HG02870 (cell line): ENCODE measurements around the gene LRRC47.
"Not testable (repeated sequence)": the region's sequence is repeated elsewhere in the genome, so short reads cannot be mapped to it uniquely, and the experiment has no call there.

ENCODE experiments used
- ATAC-seq: cut with Tn5 transposase; IDR thresholded peaks from one replicate; pipeline ENCODE4 v1.9.1; 2021; ENCODE audit warnings: mild to moderate bottlenecking, moderate library complexity; ENCODE audit not compliant: unreplicated experiment

LRRC47 gene

GRCh38 chr1:3748316-3748900 lies 47.9 kb downstream of the LRRC47 start:
- ATAC-seq, result not testable (repeated sequence)

DNA sequence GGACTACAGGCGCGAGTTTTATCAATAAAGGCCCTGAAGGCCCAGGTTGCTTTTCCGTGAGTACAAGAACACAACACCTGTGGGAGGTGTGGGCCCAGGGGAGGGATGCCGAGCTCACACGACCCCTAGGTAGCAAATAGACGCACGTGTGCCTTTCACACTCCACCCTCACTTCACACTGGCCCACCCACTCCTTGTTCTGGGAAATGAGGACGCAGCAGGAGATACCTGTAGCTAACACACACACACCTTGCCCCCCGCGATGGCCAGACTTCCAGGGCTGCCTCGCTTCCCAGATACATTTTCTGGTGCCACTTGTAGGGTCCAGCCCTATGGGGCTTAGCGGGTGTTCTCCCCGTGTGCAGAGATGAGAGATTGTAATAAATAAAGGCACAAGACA lies 48.4 kb downstream of the LRRC47 start:
- ATAC-seq, result no peak

DNA sequence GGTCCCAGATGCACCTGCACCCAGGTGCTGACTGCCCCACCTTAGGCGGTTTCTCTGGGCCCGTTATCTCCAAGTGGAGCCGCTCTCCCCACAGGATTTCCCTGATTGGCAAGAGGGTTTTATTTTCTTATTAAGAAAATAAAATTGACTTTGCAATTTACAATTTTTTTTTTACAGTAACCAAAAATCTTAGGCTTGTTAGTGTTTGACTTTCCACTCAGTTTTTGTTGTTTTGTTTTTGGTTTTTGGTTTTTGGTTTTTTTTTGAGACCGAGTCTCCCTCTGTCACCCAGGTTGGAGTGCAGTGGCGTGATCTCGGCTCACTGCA lies 48.8 kb downstream of the LRRC47 start:
- no peak for ATAC-seq

GRCh38 chr1:3746830-3747521 lies 49.3 kb downstream of the LRRC47 start:
- ATAC-seq, result peak; percentile 70

DNA sequence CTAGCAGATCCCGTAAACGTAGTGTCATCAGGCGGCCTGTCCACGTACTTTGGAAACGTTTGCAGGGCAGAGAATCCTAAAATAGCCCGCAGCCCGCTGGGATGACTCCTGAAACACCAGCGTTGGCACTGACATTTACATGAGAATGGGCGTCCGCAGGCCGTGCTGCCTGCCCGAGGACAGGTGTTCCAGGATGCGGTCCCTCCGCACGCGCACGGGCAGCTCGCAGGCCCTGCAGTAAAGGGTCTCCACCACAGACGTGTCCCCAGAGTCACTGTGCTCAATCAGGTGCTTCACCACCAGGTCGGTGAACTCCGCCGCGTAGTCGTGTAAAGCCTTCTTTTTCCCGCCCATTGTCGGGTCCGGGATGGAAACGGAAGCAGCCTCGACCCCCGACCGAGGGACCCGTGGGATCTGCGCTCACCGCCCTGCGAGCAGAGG lies 49.9 kb downstream of the LRRC47 start:
- ATAC-seq, result no peak

DNA sequence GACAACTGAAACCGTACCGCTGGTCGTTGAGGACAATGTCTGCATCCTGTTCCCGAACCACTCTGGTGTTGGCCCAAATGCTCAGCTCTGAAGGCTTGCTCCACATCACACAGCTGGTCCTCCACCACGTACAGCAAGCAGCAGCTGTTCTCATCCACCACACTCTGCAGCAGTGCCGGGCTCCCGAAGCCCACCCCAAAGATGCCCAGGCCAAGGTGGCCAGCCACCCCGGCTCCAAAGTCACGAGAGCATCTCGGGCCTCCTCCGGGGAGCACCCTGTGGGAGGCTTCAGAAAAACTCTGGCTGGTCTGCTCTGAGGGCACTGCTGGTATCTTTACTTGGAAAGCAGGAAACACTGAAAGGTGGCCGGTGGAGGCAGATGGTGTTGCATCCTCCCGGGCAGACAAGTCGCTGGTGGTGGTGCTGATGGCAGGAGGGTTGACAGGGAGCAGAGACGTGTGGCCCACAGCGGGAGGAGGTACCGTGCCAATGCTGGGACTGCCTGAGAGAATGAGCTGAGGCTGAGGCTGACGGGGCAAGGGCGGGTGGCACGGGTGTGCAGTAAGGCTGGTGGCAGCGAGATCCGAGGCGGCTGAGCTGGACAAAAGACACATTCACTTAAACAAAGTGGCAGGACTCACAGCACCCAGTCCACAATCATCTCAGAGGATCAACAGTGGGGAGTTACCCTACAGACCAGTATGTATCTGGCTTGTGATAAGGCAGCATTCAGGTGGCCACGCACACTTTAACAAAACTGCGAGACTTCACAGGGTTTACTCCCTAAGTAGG lies 50.5 kb downstream of the LRRC47 start:
- ATAC-seq, result no peak

DNA sequence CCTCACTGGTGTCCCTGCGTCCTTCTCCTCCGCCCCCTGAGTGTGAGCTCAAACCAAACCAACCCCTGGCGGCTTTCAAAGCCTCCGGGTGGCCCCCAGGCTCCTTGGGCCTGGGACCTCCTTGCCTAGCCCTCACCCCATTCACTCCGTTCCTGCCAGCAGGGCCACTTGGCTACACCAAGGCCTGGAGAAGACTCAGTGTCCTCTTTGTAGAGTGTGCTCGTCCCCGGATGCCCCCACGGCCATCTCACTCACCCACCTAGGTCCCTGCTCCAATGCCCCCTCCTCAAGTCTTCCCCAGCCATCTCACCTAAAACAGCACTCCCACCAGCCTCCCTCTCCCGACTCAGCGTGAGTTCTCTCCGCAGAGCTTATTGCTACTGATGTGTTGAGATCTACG lies 51.2 kb downstream of the LRRC47 start:
- no peak for ATAC-seq

DNA sequence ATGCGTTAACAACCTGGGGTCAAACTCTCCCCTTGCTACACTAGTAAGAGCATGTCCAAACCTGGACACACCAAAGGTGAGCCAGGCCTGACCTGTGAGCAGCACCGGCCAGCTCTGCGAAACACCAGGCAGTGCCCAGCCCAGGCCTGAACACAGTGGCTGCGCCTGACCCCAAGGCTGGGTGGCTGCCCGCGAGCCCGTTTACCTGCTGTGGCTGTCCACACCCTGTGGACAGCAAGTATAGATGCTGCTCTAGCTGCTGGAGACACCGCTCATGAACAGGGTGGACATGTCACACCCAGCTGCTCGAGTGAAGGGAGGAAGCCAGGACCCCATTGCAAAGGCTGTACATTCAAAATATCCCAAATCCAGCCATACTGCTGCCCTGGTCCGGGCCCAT lies 51.7 kb downstream of the LRRC47 start:
- no peak for ATAC-seq

DNA sequence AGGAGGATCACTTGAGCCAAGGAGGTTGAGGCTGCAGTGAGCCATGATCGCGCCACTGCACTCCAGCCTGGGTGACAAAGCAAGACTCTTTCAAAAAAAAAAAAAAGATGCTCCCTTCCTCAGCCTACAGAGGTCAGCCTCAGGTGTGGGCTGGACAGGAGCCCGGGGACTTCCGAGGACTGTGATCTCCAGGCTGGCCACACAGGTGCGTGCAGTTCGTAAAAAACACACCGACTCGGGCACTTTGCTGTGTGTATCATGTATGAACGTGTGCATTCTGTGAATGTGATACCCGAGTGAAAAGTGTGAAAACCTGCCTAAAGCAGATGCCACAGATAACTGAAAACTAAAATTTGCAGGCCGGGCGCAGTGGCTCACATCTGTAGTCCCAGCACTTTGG lies 52.5 kb downstream of the LRRC47 start:
- no peak for ATAC-seq

DNA sequence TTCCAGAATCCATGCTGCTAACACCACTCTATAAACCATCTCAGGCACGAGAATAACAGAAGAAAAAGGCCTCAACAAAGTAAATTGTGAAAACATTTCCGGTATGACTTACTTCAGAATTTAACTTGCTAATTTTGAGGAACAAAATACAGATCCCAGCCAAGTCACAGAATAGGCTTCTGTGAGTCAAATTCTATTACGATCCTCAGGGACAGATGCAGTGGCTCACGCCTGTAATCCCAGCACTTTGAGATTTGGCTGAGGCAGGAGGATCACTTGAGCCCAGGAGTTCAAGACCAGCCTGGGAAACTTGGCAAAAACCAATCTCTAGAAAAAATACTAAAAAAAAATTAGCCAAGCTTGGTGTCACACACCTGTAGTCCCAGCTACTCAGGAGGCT lies 52.9 kb downstream of the LRRC47 start:
- ATAC-seq, result no peak

DNA sequence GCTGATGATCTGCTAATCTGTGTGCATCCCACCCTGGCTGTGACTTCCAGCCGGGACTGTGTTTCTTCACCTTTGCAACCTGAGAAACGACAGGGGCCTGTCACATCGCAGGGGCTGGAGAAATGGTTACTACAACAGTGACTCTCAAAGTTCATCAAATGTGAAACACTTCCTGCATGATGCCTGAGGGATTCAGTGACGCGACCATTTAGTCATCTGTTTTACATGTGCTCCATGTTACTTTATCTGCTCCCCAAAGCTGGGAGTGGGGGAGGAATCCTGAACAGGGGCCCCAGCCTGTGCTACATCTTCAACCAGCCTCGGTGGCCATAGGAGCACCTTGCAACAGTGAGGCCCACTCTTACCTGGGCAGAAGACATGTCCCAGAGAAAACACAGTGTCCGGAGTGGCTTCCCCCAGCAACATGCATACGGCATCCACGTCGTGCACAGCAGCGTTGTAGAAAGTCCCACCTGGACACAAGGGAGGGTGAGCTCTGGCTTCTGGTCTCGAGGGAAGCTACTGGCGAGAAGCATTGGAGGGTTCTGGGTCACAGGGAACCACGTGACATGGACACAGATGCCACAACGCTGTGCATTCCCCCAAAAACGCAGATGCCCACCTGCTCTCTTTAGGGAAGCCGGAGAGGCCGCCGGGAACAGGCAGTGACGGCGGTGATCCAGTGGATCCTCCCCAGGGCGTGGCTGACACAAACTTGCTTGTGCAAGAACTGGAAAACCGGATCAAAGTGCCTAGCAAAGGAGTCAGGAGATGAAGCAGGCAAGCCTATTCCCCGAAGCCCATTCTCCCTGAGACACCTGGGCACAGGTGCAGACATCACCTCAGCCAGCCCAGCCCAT lies 53.6 kb downstream of the LRRC47 start:
- ATAC-seq, result no peak

GRCh38 chr1:3741566-3742438 lies 54.5 kb downstream of the LRRC47 start:
- no peak for ATAC-seq

- ATAC-seq, result no peak
These were observed 55.5 kb downstream of the LRRC47 start for GRCh38 chr1:3740752-3741151.

- no peak for ATAC-seq
These were observed 56.3 kb downstream of the LRRC47 start for GRCh38 chr1:3740042-3740441.

DNA sequence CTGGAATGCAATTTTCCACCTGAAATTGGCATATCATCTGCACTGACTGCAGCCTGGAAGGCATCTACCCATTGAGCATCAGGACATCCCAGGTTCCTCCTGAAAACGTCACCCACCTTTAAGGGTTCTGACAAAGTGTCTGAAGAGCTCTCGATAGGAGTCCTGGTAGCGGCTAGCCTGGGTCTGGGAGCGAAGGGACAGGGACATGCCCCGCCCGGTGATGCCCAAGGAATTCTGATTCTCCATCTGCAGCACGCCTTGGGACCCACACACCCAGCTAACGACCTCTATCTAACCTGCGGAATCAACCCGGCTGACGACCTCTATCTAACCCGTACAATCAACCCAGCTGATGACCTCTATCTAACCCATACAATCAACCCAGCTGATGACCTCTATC lies 57.4 kb downstream of the LRRC47 start:
- ATAC-seq, result no peak

- ATAC-seq, result no peak
These were observed 59.6 kb downstream of the LRRC47 start for GRCh38 chr1:3736708-3737107.

DNA sequence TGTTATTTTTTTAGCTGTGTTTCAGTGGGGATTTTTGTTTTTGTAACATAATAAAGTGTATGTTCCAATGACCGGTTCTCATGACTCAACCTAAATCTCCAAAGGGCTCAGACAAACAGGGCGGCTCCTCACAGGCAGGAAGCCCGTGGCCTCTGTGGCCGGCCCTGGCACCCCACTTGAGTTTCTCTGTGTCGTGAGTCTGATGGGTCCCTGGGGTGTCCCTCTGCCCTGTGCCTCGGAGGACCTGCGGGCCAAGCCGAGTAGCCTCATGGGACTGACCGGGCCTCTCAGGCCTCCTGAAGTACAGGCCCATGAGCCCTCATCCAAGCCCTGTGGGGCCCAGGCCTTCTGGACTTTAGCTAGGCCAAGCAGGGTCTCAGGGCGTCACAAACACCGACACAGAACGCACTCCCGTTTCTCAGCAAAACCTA lies 60.2 kb downstream of the LRRC47 start:
- ATAC-seq, result no peak

DNA sequence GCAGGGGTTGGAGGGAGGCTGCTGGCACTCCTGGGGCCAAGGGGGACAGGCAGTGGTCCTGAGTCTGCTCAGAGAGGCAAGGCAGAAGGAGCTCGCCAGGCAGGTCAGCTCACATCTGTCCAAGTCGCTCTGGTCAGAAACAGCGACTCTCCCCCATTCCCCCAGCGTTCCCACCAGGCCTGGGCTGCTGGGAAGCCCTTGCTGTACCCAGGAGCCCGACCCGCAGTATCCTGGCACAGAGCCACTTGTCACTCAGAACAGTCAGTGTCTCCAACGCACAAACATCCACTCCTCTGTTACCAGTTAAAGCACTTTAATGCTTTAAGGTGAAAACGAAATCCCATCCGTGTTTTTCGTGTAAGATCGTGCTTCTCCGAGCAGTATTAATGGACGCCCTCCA lies 60.6 kb downstream of the LRRC47 start:
- no peak for ATAC-seq

DNA sequence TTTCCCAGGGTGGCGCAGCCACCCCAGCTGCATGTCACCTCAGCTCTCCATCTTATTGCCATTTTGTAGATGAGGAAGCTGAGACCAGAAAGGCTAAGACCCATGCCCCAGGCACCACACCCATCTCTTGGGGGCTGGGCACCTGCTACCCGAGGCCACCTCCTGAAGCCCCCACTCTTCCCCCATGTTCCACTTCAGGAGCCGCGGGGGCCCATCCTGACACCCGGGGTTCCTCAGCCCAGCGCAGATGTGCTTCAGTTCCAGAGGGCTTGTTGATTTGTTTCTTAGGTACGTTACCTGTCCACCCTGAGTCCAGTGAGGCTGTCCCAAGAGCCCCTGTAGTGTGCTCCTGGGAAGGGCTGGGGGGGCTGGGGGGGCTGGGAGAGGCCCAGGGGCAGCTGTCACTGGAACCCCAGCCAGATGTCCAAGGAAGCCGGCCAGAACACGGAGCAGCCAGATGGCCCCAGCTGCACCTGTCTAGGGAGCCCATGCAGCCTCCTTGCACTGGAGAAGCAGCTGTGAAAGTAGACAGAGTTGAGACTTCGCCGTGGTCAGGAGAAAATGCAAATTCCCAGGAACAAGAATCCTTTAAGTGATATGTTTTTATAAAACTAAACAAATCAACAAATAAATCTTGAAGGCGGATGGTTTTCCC lies 61.1 kb downstream of the LRRC47 start:
- no peak for ATAC-seq

- no peak for ATAC-seq
These were observed 61.7 kb downstream of the LRRC47 start for GRCh38 chr1:3734602-3735001.
